ENCODE measurements around the gene GPATCH8.

GPATCH8 gene

DNA sequence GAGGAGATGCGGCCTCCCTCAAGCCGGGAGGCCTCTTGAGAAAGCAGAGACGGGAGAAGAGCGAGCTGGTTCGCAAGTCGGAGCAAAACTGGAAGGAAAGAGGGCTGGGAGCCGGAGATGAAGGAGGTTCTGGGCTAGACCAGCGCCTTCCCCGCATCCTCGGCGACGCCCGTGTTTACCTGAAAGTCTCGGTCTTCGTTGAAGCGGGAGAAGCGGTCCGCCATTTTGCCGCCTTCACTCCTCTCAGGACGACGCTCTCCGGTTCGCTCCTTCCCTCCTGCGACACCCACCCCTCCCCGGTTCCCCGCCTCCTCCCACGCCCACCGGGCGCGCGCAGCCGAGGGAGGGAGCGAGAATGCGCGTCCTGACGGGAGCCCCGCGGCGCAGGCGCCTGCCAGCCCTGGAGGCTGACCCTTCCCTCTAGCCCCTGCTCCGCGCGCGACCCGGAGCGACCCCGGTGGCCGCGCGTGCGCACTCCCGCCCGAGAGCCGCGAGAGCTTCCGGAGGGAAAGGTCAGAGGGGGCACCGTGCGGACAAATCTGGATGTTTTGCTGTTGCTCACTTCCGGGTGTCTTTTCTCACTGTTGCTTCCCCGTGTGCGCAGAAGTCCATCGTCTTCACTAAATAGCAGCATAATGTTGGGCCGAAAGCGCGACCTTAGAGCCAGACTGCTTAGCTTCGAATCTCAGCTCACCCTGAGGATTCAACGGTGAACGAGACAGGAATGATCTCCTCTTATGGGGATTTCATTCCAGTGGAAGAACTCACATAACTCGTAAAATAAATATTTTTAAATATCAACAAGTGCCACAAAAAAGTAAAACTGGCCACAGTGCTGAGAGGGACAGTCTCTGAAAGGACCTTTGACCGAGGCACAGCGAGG, at the start of gene GPATCH8:
Gene GPATCH8, minus strand, starts transcription at position 260 of the 883 bp plus-strand sequence. Its CDS starts 36 bp downstream, at position 224.
- peak; percentile 96 for DNase-seq
- TF ChIP-seq POLR2A (IDR thresholded peaks at IDR 0.05; ENCODE audit: low read length) (peak; percentile 73), GATA1 (IDR thresholded peaks at IDR 0.05; ENCODE audit: low read depth, low read length) (no peak)

DNA sequence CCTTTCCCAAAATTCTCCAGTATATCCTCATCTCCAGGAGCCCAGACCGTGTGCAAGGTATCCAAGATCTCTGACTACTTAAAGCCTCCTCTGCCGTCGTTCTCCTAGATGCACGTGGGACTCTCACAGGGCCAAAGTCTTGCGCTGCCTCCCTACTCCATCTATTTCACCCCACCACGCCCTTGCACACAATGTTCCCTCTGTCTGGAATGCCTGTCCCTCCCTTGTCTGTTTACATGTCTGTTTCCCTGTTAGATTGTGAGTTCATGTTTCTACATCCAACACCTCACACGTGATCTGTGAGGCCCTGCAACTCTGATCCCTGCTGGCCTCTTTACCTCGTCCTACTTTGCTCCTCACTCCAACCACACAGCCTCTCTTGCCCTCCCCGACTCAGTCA, 49.2 kb upstream of the GPATCH8 start:
- TF ChIP-seq POLR2A (IDR thresholded peaks at IDR 0.05; ENCODE audit: low read length) (no peak), GATA1 (IDR thresholded peaks at IDR 0.05; ENCODE audit: low read depth, low read length) (no peak)

DNA sequence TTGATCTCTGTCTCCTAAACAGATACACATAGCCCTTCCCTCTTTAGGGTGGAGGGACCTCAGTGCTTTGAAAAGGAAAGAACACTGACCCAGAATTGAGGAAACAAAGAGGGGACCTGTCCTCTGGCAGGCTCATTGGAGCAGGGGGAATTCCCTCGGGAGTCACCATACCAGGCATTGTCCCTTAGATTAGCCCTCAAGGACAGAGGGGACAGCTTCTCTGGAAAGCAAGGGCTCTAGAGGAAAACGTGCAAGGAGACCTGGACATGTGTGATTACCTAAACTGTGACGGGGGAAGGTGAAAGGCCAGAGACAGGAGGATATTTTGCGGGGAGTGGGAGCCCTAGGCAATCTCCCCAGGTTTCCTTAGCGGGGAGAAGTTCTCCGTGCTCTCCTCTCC, 46.5 kb upstream of the GPATCH8 start:
- TF ChIP-seq GATA1 (IDR thresholded peaks at IDR 0.05; ENCODE audit: low read depth, low read length) (no peak), POLR2A (IDR thresholded peaks at IDR 0.05; ENCODE audit: low read length) (no peak)
- no peak for DNase-seq

More for the DNA sequence above, 49.2 kb upstream of the GPATCH8 start:
- DNase-seq, result no peak

DNA sequence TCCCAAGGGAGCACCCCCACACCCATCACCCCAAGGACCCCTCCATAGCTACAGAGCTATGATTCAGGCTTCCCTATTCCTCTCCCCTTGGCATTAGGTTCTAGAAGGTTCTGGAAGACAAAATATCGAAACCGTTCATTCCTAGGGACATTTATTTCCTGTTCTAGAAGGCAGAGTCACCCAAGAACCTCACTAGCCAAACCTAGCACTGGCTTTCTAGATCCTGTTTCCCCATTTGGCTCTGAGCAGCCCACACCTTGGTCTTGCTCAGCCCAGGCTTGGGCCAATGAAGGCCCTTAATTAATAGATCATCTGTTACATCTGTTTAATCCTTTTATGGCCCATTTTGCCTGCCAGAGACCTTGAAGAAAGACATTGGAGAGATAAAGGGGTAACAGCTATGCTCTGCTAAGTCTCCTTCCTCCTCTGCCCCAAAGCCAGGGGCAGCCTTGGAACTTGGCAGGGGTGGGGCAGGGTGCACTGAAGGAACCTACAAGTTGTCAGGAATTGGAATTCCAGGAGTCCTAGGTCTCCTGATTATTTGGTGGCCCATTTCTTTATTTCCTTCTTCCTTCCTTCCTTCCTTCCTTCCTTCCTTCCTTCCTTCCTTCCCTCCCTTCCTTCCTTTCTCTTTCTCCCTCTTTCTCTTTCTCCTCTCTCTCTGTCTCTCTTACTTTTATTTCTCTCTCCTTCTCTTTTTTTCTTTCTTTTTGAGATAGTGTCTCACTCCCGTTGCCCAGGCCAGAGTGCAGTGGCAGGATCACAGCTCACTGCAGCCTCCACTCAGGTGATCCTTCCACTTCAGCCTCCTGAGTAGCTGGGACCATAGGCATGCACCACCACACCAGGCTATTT, 45.4 kb upstream of the GPATCH8 start:
- no peak for TF ChIP-seq GATA1 (IDR thresholded peaks at IDR 0.05; ENCODE audit: low read depth, low read length)
- TF ChIP-seq POLR2A (IDR thresholded peaks at IDR 0.05; ENCODE audit: low read length), result no peak
- no peak for DNase-seq

DNA sequence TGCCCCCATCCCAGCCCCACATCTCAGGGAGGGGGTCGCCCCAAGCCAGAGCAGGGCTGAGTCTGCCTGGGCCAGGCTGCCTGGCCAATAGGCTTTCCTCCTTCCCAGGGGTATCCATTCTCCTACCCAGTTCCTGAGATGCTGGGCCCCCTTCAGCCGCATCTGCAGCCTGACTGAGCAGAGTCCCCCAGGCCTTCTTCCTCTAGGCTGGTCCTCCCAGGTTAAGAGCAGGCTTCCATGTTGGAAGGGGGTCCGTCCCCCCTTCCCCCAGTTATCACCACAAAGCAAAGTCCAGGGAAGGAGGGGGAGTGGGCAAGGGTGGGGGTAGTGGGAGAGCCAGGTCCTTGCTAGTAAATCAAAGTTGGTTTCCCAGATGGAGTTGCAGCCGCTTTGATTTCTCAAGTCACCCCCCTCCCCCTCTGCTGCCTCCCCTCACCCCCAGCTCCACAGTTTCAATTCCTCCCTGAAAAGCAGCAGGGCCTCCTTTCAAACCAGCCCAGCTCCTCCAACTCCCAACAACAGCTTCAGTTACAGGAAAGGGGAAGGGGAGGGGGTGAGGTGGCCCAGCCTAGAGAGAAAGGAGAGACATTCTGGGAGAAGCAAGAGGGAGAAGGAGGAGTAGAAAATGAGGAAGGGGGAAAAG, 44.5 kb upstream of the GPATCH8 start:
- TF ChIP-seq GATA1 (IDR thresholded peaks at IDR 0.05; ENCODE audit: low read depth, low read length) (no peak), POLR2A (IDR thresholded peaks at IDR 0.05; ENCODE audit: low read length) (no peak)
- DNase-seq, result no peak

DNA sequence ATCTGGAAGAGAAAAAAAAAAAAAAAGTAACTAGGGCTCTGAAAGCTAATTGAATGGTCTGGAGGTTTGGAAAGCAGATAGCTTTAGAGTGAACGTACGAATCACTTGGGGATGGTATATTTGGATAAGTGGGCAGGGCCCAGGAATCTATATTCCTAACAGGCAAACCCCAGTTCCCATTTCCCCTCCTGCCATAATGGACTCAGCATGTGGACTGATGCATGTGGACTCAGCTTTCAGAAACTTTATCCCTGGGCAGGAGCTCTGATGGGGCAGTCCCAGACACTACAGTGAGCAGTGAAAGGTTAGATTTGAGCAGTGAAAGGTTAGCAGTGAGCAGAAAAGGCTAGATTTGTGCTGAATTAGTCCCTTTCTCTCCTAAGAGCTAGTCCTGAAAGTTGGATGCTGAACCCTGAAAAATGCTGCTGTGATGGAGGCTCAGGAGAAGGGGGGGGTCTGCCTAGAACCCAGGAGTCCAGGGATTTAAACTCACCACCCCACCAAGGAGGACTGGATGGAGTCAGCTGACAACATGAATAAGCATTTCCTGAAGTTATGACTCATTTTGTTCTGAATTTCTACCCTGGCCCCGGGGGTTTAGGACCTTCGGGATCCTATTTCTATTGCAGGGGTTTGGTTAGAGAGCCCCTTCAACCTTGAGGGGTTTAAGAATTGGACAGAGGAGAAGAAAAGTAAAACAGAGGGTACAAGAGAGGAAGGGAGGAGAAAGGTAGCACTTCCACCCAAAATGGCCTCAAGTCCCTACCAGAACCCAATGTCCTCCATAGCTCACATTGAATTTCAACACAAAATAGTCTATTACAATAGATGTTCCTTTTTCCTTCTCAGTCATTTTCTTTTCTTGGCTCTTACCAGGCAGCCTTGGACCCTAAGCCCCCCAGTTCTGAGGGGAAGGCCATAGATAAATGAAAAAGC, 43.7 kb upstream of the GPATCH8 start:
- DNase-seq, result peak in 1 of 2 experiments; percentile 30
- TF ChIP-seq GATA1 (IDR thresholded peaks at IDR 0.05; ENCODE audit: low read depth, low read length), result no peak
- no peak for TF ChIP-seq POLR2A (IDR thresholded peaks at IDR 0.05; ENCODE audit: low read length)

DNA sequence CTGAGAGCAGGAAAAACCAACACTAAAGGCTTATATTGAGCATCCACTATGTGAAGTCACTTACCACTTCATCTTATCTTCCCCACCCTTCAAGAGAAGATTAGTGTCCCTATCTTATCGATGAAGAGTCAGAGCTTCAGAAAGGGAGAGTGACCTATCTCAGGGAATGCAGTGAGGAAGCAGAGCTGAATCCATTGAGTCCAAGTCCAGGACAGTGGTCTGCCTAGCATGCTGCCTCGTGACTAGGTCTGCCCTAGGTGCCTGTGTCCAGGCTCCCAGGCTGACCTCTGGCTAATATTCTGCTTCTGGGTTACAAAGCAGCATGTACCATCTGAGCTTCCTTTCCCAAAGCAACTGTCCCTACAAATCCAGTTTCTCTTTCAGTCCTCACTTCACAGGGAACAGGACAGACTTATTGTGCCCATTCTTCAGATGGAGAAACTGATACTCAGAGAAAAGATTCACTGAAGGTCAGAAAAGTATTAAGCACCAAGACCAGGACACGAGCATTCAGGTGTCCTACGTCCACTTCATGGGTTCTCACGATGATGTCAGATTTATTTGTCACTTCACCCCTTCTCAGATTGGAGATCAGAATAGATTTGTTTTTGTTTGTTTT, 40.8 kb upstream of the GPATCH8 start:
- TF ChIP-seq GATA1 (IDR thresholded peaks at IDR 0.05; ENCODE audit: low read depth, low read length) (no peak), POLR2A (IDR thresholded peaks at IDR 0.05; ENCODE audit: low read length) (no peak)
- DNase-seq, result peak in 1 of 2 experiments; percentile 32

DNA sequence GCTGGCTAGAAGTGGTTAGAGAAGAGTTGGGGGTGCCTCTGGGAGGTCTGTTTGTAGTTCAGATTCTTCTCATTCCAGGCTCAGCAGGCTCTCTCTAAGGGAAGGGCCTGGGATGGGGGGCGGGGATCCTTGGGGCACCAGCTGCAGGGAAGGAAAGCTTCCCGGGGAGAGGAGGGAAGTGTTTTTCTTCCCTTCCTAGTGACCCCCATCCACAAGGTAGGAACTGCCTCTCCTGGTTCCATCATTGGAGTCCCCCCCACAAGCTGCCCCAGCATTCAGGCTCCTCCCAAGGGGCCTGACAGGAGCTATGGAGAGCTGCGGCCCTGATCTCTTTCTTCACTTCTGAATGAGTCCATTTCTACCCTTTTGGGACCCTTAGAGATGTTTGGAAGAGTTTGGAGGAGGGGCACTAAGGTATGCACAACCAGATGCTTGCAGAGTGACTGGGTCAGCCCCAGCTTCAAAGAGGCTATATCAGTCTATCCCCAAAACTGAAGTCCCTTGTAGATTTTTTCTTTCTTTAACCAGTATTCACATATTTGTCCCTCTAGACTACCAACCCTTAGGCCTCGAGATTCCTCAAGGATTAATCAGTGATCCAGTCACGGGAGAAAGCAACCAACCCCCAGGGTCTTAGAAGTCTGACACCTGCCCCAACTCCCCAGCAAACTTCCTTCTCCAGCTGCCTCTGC, 40.2 kb upstream of the GPATCH8 start:
- no peak for DNase-seq

DNA sequence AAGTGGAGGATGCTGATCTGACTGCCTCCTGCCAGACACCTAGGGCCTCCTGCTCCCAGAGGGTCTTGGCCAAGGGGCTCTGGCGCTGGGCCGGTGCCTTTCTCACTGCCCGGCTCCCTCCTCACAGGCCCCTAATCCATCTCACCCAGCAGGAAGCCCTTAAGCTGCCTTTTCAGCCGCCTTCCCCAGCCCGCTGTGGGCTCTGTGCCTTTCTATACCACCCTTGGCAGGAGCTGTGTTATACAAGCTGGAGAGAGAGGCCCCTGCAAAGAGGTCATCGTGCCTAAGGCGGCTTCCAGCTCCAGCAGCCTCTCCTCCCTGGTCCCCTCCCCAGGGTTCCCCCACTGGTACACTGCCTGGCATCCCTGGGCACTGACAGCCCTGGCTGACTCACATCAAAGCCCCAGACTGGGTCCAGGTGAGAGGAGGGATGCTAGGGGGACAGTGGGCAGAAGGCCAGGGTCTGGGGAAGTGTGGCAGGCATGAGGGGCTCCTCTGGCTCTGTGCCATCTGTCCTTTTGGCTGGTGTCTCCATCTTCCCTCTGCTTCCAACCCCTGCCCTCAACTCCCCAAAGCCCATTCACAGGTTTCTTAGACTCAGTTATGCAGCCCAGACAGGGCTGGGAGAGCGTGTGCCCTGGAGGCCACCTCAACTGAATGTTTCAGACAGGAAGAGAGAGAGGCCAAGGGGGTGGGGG, 38.8 kb upstream of the GPATCH8 start:
- no peak for TF ChIP-seq POLR2A (IDR thresholded peaks at IDR 0.05; ENCODE audit: low read length)
- TF ChIP-seq GATA1 (IDR thresholded peaks at IDR 0.05; ENCODE audit: low read depth, low read length), result no peak
- DNase-seq, result no peak

More for the DNA sequence above, 40.2 kb upstream of the GPATCH8 start:
- TF ChIP-seq POLR2A (IDR thresholded peaks at IDR 0.05; ENCODE audit: low read length) (no peak), GATA1 (IDR thresholded peaks at IDR 0.05; ENCODE audit: low read depth, low read length) (no peak)

DNA sequence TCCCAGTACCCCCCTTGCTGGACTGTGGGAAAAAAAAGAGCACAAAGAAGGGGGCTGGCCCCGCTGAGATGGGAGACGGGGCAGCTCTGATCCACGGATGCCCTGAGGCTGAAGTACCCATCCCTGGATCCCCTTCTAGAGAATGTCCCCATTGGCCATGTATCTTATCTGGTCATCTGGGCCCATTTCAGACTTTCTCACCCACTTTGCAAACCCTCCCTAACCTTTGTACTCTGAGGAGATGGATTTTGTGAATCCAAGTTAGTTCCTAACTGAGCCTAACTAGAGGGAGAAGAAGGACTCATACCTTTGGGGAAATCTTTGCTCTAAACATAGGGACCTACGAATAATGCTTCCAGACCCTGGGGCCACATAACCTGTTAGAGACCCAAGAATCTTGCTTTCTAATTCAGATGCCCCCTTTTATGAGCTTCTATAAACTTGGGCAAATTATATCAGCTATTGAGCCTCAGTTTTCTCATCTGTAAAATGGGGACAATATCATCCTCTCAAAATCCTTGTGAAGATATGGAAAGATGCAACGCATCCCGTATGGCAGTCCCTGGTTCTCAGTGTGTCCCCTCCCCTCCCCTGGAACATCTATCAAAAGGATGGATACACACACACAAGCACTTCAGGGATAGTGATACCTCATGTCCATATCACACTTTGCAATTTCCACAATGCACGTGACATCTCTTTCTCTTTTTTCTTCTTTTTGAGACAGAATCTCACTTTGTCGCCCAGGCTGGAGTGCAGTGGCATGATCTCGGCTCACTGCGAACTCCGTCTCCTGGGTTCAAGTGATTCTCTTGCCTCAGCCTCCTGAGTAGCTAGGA, 37.3 kb upstream of the GPATCH8 start:
- no peak for DNase-seq
- no peak for TF ChIP-seq GATA1 (IDR thresholded peaks at IDR 0.05; ENCODE audit: low read depth, low read length)
- TF ChIP-seq POLR2A (IDR thresholded peaks at IDR 0.05; ENCODE audit: low read length), result no peak
